ENCODE measurements around the gene HAGHL.

DNA sequence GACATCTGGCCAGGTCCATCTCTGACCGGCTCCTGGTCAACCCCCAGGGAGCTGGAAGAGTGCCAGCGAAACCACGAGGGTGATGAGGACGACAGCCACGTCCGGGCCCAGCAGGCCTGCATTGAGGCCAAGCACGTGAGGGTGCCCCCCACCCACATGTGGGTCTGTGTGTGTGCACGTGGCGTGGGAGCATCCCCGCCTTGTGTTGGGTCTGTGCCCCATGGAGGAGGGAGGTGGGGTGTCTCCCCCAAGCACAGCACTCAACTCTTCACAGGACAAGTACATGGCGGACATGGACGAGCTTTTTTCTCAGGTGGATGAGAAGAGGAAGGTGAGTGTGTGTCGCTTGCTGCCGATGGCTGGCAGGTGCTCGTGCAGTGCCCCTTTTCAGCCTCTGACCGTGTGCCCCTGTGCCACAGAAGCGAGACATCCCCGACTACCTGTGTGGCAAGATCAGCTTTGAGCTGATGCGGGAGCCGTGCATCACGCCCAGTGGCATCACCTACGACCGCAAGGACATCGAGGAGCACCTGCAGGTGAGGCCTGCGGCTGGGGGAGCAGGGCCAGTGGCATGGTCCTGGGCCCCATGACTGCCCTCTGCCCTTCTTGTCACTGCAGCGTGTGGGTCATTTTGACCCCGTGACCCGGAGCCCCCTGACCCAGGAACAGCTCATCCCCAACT is 45.0 kb upstream of the HAGHL start:
- TF ChIP-seq ZNF266 (tag by site-specific recombination; IDR thresholded peaks at IDR 0.05; ENCODE audit: low read depth) (no peak), ZBTB7A (tag by site-specific recombination; IDR thresholded peaks at IDR 0.05; ENCODE audit: low read depth) (peak; percentile 79), ZNF274 (IDR thresholded peaks at IDR 0.05; ENCODE audit: low read length) (no peak), ZNF274 (tag by site-specific recombination; IDR thresholded peaks at IDR 0.05; ENCODE audit: borderline replicate concordance) (no peak), PRDM10 (tag by site-specific recombination; IDR thresholded peaks at IDR 0.05) (peak; percentile 78), BCL11A (tag by site-specific recombination; IDR thresholded peaks at IDR 0.05; ENCODE audit: low read depth) (peak; percentile 85), ZBTB17 (tag by site-specific recombination; IDR thresholded peaks at IDR 0.05) (peak; percentile 51; the same call in 1 of the 2 replicates), ZBTB1 (tag by site-specific recombination; IDR thresholded peaks at IDR 0.05) (peak; percentile 23; the same call in 1 of the 2 replicates), ZNF175 (tag by site-specific recombination; IDR thresholded peaks at IDR 0.05) (no peak)
- TF ChIP-seq, protein P1, sequence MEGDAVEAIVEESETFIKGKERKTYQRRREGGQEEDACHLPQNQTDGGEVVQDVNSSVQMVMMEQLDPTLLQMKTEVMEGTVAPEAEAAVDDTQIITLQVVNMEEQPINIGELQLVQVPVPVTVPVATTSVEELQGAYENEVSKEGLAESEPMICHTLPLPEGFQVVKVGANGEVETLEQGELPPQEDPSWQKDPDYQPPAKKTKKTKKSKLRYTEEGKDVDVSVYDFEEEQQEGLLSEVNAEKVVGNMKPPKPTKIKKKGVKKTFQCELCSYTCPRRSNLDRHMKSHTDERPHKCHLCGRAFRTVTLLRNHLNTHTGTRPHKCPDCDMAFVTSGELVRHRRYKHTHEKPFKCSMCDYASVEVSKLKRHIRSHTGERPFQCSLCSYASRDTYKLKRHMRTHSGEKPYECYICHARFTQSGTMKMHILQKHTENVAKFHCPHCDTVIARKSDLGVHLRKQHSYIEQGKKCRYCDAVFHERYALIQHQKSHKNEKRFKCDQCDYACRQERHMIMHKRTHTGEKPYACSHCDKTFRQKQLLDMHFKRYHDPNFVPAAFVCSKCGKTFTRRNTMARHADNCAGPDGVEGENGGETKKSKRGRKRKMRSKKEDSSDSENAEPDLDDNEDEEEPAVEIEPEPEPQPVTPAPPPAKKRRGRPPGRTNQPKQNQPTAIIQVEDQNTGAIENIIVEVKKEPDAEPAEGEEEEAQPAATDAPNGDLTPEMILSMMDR (tag by site-specific recombination; IDR thresholded peaks at IDR 0.05): no peak

All from HEK293 (cell line).